ENCODE measurements around the gene NKAIN1.

- TF ChIP-seq CTCF (IDR thresholded peaks at IDR 0.05) (no peak), POLR2A (IDR thresholded peaks at IDR 0.05) (no peak), EP300 (IDR thresholded peaks at IDR 0.05) (no peak), POLR2AphosphoS5 (IDR thresholded peaks at IDR 0.05) (no peak)
Measured at GRCh38 chr1:31249854-31250253, 10.2 kb upstream of the NKAIN1 start.
